Omental fat pad (tissue), 4 donors: ENCODE results near the gene AGRN. TPM values are rescaled to one million over a fixed set of nuclear protein-coding genes. Genes with fewer than 3 reads are reported as not detected.

Experiments used
- ATAC-seq: fragments of 150-250 bp; one replicate; pipeline ENCODE4 v1.9.1; 2016; ENCODE audit warnings: mild to moderate bottlenecking, moderate library complexity; ENCODE audit not compliant: low FRiP score
- DNase-seq: peaks from one replicate; pipeline ENCODE4 v3.0.0-alpha.2; 2019; ENCODE audit warnings: low spot score
- CTCF ChIP-seq, 3 donors: fragments of 450-650 bp; IDR thresholded peaks; one replicate each; pipeline ENCODE4 v1.5.1; 2016 to 2017; ENCODE audit warnings: antibody characterized with exemption in 3 of 3, mild to moderate bottlenecking in 3 of 3, moderate library complexity in 2 of 3
- total RNA-seq, 4 donors: library from RNA; depleted of rRNA; stranded (reverse); fragments of >200 nt; gene quantifications; one replicate each; pipeline ENCODE4 v1.1.0, GENCODE V29; 2016

AGRN gene
- total RNA-seq, 4 donors from 2014 or later = 17.2 to 42.3 (median 22.6) TPM

GRCh38 chr1:1084372-1085170 is 64.7 kb downstream of the AGRN start:
- TF ChIP-seq CTCF (IDR thresholded peaks at IDR 0.05) = no peak
- ATAC-seq (no peak), DNase-seq (no peak)

- DNase-seq = no peak
- ATAC-seq = no peak
- no peak for TF ChIP-seq CTCF (IDR thresholded peaks at IDR 0.05)
Observed at GRCh38 chr1:1085171-1085841, 65.4 kb downstream of the AGRN start.

- TF ChIP-seq CTCF (IDR thresholded peaks at IDR 0.05) = no peak
- no peak for DNase-seq
- ATAC-seq = no peak
Observed at GRCh38 chr1:1085911-1086841, 66.3 kb downstream of the AGRN start.

GRCh38 chr1:1086911-1087341 is 67.0 kb downstream of the AGRN start:
- ATAC-seq (no peak), DNase-seq (no peak)
- TF ChIP-seq CTCF (IDR thresholded peaks at IDR 0.05) = no peak

- no peak for TF ChIP-seq CTCF (IDR thresholded peaks at IDR 0.05)
- no peak for DNase-seq
Observed at GRCh38 chr1:1087351-1088028, 67.6 kb downstream of the AGRN start.

GRCh38 chr1:1088029-1088800 is 68.3 kb downstream of the AGRN start:
- DNase-seq (no peak), ATAC-seq (no peak)
- no peak for TF ChIP-seq CTCF (IDR thresholded peaks at IDR 0.05)

More at GRCh38 chr1:1087351-1088028, 67.6 kb downstream of the AGRN start:
- ATAC-seq = no peak
